HG03196 (cell line): Measurements from ENCODE around the gene MYO5B.
"Not testable (repeated sequence)": the region's sequence is repeated elsewhere in the genome, so short reads cannot be mapped to it uniquely, and the experiment has no call there.

Experiments
- ATAC-seq: cut with Tn5 transposase; IDR thresholded peaks from one replicate; pipeline ENCODE4 v1.9.1; 2021; ENCODE audit not compliant: unreplicated experiment

The MYO5B gene

GRCh38 chr18:50194631-50195532 is at the start of gene MYO5B:
Gene MYO5B (minus strand): TSS chr18:50195147. CDS start chr18:50194793, 354 bp downstream.
- ATAC-seq, result no peak

DNA sequence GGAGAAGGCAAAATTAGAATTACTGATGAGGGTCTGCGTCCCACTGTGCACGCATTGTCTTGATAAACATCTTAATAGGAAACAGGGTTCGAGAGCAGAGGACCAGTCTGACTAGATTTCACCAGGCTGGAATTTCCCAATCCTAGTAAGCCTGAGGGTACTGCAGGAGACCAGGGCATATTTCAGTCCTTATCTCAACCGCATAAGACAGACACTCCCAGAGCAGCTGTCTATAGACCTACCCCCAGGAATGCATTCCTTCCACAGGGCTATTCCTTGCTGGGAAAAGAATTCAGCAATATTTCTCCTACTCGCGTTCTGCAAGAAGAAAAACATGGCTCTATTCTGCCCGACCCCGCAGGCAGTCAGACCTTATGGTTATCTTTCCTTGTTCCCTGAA is 46.8 kb upstream of the MYO5B start:
- not testable (repeated sequence) for ATAC-seq

DNA sequence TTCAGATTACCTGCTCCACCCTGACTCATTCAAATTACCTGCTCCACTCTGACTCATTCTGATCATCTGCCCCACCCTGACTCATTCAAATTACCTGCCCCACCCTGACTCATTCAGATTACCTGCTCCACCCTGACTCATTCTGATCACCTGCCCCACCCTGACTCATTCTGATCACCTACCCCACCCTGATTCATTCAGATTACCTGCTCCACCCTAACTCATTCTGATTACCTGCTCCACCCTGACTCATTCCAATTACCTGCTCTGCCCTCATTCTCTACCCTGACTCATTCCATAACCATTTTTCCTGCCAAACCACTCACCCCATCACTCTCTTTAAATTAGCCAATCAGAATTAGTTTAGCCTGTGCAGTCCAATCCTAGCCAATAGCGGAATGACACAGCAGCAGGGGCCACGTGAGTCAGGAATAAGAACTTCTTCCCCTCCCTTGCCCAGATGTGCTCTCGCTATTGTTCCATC is 45.2 kb upstream of the MYO5B start:
- no peak for ATAC-seq

DNA sequence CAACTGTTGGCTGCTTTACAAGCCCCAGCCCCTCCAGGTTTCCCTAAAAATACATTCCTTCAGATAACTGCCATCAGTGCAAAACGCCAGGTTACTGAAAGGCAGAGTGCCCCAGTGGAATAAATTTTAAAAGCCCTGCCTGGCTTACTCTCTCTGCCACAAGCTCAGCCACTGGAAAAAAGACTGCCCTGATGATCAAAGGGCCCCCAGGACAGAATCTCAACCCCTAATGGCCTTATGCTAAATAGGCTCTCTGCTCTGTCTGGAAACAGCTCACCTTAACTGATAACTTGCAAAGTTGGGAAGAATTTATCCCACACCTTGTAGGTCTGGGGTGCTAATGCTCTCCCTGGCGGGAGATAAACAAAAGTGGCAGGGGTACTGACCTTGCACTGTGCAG is 37.5 kb upstream of the MYO5B start:
- ATAC-seq, result no peak

DNA sequence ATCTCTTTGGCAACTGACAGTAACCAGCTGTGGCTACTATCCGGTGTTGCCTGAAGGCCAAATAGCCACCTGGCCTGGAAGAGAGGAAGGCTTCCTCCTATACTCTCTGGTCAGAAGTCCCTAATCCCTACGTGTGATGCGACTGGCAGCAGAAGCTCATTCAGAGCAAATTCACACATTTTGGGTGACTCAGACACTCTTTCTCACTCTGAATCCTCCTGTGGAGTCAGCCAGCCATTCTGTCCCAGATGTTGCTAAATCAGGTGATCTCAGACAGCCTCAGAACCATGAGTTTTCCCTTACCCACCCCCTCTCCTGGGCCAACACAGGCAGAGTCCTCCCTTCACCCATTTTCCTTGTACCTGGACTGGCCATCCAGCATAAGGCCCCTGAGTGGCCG is 36.7 kb upstream of the MYO5B start:
- no peak for ATAC-seq

DNA sequence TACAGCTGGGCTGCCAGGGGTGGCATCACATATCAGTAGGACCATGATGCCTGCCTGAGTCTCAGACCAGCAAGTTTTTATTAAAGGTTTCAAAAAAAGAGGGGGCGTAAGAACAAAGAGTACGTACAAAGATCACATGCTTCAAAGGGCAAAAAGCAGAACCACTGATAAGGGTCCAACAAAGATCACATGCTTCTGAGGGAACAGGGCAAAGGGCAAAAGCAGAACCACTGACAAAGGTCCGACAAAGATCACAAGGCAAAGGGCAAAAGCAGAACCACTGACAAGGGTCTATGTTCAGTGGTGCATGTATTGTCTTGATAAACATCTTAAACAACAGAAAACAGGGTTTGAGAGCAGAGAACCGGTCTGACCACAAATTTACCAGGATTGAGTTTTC is 25.3 kb upstream of the MYO5B start:
- ATAC-seq, result not testable (repeated sequence)

GRCh38 chr18:50218432-50219197 is 23.7 kb upstream of the MYO5B start:
- ATAC-seq, result no peak

GRCh38 chr18:50209311-50209710 is 14.4 kb upstream of the MYO5B start:
- no peak for ATAC-seq

GRCh38 chr18:50207722-50208121 is 12.8 kb upstream of the MYO5B start:
- no peak for ATAC-seq

DNA sequence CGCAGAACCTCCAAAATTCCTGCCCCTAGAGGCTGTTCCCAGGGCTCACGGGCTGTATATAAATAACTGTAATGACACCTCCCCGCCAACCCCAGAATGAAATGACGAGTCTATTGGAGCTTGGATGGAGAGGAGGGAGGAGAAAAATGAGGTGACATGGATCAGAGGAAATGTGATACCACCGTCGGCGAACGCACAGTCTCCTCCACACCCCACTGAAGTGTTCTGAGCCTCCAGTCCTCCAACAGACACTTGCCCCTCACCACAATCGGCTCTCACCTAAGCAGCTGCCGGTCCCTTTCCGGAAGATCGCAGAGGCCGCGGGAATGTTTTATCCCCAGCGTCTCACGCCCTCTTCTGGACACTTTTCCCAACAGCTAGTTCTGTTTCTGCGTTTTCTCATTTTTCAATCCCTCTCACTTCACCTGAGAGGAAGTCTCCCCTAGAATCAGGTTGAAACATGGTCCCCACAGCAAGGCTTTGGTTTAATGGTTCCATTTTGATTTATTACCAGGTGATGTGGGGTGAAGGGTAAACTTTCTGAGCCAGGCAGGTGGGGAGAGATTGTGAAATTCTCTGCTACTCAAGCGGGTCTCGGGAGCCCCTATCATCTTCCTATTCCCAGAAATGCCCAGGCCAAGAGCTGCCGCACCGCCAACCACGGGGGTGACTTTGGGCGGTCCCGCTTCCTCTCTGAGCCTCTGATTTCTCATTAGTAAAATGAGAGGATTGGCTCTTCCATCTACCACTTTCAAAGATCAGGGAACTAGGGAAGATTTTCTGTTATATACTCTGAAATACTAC is 9.1 kb upstream of the MYO5B start:
- ATAC-seq, result no peak

- ATAC-seq, result no peak
Observed at GRCh38 chr18:50201476-50202018, 6.6 kb upstream of the MYO5B start.

GRCh38 chr18:50199921-50200320 is 5.0 kb upstream of the MYO5B start:
- ATAC-seq, result no peak

DNA sequence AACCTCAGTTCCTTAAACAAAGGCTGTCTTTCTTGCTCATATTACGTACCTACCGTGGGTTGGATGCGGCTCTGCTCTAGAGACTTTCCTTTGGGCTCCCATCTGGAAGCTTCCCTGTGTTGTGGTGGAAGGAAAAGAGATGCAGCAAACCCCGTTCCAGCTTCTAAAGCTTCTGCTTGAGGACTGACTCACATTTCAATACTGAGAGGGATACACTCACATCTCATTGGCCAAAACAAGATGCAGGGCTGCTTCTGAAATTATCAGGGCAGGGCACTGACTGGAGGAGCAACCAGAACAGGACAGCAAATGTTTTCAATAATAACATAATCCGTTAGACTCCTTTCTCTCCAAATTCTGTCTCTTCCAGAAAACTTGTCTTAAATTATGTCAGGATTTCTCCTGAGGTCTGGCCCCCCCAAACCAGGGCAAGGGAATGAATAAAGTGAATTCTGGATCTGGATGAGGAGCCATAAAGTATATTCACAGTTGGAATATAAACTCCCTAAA is 4.5 kb upstream of the MYO5B start:
- no peak for ATAC-seq

DNA sequence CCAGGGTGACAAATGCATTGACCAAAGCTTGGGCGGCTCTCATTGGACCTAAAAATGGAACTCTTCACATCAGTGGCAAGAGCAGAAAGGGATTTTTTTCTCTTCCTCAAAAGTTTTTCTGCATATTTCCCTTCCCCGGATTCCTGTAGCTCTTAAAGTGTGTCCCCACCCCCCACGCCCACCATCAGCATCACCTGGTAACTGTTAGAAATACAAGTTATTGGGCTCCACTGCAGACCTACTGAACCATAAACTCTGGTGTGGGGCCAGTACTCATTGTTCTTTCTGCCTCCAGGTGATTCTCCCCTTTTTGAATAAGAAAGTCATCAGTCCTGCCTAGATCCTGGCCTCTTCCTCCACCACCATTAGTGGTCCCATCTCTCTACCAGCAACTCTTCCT is 1.3 kb upstream of the MYO5B start:
- ATAC-seq, result no peak

DNA sequence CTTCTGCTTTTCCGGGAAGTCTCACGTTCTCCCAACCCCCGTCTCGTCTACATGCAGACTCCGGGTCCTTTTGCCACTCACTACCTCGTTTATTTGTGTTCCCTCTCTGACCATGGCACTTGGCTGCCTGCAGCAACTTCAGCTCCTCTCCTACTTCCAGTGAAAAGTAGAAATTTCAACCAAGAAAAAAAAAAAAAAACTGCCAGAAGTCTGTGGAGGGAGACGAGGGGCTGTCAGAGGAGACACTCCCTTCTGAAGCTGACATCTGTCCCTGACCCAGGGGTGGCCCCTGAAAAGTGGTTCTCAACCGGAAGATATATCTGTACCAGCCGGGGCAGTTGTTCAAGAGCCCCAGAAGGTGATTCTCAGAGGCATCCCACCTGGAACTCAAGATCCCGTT is 742 bp upstream of the MYO5B start:
- no peak for ATAC-seq

DNA sequence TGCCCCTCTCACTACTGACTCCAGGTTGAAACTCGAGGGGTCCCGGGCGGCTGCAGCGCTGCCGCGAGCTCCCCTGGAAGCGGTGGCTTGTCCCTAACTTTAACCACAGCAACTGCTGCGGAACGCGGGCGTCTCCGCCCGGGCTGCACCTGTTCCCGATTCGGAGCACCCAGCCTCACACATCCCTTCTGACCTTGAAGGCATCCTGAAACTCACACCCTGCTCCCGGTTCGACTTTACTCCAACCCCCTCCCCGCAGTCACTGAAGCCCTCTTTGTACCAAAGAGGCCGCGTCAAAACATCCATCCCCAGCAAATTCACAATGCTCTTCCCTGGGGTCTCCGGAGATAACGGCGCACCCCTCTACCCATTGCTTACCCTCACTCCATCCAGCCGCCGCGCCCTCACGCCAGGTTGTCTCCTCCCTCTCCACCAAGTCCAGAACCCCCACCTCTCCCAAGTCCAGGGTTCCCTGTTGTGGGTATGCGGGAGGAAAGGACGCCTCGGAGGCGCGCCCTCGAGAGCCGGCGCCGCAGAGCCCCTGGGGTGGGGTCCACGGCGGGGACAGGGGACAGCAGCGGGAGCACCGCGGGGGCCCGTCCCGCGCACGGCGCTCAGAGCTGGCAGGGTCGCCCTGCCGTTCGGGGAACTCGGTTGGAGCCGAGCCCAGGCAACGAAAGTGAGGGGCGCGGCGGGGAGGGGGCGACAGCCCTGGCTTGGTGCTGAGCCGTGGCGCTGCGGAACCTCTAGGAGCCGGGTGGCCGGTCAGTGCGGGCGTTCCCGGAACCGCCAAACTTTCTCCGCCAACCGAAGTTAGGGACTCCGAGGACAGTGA is 934 bp downstream of the MYO5B start:
- no peak for ATAC-seq

GRCh38 chr18:50192995-50193795 is 1.8 kb downstream of the MYO5B start:
- ATAC-seq, result no peak

- ATAC-seq, result no peak
Observed at GRCh38 chr18:50190926-50191325, 4.0 kb downstream of the MYO5B start.

DNA sequence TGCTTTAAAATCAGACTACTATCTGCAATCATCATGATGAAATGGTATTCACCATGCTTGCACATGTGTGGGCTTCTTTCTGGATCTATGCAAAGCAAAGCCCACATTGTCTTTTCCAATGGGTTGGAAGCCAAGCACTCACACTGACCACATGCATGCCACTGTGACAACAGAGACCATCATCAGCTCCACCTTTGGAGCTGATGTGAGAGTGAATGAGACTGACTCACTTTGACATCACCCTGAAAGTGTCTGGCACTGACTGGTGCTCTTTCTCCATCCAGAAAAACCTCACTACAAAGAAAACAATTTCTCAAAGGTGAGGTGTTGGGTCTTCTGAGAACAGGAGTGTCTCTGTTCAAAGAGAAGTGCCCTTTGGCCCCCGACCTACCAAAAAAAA is 4.7 kb downstream of the MYO5B start:
- ATAC-seq, result no peak
